Retina (tissue), 1 donor: Measurements from ENCODE around the gene ADARB1.

Source experiments
- DNase-seq: peaks from one replicate; pipeline ENCODE4 v3.0.0-alpha.2; 2016

Gene ADARB1

DNA sequence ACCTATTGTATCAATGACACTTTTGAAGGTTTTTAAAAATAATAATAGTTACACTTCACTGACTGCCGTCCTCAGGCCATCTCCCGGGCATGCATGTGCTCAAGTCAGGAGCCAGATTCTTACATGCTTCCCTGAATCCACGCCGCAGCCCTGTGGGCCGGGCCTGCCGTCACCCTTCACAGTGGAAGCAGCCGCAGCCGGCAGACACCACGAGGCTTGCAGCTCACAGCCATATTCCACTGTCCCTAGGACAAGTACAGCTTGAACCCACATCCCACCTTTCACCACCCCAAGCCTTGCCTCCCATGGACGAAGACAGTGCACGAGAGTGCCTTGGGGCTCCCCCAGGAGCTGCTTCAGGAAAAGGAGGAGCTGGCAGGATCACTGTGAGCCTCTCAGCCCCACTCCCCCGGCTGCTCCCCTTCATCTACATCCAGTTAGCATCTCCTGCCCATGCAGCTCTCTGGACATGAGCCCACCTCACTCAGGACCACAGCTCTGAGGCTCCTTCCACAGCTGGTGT, 136.1 kb downstream of the ADARB1 start:
- no peak for DNase-seq

DNA sequence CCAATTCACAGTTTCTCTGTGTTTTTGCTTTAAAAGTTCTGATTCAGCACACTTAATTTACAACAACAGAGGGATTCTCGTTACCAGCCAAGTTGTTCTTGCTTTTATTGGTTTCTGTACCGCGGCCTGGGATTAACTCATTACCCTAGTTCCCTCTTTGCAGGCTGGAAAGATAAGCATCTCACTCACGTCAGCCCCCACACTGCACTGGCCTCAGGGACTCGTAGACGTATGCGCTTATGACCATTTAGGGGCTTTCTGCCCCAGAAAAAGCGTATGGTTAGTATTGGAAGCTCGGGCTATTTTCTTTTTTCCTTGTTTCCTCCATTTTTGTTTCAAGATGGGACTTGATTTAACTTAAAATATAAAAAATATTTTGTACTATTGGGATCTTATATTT, 137.3 kb downstream of the ADARB1 start:
- no peak for DNase-seq

DNA sequence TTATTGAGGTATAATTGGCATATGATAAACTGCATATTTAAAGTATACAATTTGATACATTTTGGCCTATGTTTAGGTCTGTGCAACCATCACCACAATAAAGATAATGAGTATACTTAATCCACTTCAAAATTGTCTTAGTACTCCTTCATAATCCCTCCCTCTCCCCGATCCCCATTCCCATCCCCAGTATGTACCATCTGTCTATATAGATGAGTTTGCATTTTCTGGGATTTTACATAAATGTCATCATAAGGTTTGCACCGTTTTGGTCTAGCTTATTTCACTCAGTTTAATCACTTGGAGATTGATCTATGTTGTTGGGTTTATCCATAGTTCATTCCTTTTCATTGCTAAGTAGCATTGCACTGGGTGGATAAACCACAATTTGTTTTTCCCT, 139.0 kb downstream of the ADARB1 start:
- no peak for DNase-seq

DNA sequence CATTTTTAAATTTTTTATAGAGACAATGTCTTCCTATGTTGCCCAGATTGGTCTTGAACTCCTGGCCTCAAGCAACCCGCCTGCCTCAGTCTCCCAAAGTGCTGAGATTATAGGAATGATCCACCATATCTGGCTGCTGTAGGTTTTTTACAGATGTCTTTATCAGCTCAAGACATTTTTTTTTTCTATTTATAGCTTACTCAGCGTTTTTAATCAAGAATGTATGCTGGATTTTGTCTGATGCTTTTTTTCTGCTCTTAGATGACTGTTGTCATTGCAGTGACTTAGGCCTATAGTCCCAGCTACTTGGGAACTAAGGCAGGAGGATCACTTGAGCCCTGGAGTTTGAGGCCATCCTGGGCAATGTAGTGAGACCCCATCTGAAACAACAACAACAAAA, 140.8 kb downstream of the ADARB1 start:
- DNase-seq: no peak

DNA sequence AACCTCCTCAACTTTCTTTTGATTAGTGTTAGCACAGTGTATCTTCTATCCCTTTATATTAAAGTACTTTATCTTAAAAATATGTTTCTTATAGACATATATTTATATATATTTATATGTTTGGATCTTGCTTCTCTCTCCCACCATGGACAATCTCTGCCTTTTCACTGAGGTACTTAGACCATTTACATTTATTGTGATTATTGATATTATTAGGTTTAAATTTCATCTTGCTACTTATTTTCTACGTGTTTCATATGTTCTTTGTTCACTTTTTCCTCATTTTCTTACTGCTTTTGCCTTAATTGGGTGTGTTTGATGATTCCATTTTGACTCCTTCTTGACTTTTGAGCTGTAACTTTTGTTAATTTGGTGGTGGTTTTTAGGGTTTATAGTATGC, 142.6 kb downstream of the ADARB1 start:
- no peak for DNase-seq

DNA sequence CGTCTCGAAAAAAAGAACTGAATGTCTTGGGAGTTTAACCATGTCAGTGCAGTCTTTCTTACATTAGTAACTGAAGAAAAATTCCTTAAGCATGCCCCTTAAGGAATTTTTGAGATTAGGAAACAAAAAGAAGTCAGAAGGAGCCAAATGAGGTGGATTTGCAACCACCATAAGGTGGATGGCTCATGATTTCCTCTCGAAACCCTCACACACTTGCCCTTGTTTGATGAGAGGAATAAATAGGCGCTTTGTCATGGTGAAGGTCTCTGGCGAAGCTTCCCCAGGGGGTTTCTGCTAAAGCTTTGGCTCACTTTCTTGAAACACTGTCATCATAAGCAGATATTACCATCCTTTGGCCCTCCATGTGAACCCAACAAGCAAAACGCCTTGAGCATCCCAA, 145.1 kb downstream of the ADARB1 start:
- no peak for DNase-seq

DNA sequence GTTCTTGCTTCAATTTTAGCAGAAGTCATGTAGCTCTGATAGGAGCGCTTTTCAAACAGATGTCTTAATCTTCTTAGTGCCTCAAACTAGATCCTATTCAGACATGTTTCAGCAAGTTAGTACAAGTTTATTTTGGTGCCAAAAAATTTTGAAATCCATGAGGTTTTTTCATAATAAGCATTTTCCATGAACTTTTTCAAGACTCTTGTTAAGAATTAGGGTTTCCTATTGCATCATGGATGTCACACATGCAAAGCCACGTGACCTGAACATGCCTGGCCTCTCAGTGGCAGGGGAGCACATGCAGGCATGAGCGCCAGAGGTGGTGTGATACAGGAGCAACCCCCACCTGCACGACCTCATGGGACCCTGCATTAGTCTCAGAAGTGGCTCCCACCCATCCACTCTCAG, 145.7 kb downstream of the ADARB1 start:
- no peak for DNase-seq

DNA sequence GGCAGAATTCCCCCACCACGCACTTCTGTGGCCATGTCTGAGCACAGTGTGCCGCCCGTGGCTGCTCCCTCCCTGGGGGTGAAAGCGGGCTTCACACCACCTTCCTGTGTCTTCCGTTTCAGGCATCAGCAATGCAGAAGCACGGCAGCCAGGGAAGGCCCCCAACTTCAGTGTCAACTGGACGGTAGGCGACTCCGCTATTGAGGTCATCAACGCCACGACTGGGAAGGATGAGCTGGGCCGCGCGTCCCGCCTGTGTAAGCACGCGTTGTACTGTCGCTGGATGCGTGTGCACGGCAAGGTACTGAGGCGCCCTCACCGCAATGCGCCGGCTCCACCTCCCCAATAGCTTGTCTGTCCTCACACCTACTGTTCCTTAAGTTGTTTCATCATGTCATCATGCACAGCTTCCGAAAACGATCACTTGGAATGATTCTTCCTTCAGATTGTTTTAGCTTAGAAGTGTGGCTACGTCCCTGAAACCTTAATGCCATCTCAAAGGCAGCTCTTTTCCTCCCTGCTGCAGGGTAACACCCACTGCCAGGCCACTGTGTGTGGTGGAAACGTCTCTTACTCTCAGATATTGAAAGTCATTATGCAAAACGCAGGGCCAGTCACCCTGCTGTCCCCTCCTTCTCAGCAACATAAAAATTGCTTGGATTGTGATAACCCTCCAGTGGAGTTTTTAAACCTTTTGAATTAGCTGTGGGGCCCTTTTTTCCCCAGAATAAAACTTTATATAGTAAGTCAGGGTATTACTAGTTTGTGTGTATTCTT, 146.5 kb downstream of the ADARB1 start:
- DNase-seq: no peak

DNA sequence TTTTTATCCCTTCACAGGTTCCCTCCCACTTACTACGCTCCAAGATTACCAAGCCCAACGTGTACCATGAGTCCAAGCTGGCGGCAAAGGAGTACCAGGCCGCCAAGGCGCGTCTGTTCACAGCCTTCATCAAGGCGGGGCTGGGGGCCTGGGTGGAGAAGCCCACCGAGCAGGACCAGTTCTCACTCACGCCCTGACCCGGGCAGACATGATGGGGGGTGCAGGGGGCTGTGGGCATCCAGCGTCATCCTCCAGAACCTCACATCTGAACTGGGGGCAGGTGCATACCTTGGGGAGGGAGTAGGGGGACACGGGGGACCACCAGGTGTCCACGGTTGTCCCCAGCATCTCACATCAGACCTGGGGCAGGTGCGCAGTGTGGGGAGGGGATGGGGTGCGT, 147.6 kb downstream of the ADARB1 start:
- no peak for DNase-seq

DNA sequence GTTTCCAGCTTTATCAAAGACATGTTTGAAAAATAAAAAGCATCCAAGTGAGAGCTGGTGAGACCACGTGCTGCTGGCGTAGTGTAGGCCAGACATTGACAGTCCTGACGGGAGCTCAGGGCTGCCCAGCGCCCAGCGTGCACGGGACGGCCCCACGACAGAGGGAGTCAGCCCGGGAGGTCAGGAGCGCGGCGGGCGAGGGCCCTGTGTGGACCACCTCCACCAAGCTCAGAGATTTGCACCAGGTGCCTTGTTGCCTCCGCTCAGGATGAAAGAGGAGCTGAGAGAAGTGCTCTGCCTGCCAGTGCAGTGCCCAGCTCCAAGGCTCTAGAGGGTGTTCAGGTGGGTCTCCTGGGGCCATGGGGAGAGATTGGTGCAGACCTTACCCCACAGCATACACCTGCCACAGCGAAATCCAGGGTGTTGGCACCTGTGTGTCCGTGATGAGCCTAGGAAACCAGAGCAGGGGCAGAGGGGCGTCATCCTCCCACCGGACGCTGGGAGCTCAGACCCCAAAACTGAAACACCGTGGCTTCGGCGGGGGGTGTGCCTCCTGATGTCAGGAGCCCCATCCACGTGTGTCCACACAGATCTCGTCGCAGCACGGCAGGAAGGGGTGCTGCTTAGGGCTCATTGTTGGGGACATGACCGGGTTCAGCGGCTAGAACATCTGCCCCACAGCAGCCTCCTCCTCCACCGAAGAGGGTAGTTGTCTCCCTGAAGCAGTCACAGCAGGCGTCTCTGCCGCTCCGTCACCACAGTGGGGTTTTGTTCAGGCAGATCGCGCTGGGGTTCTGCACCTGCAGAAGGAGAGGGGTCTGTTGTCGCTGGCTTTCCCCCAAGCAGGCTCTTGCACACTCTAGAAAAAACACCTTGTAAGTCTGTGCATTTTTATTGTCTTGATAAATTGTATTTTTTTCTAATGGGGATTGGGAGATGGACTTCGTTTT, 149.1 kb downstream of the ADARB1 start:
- no peak for DNase-seq

DNA sequence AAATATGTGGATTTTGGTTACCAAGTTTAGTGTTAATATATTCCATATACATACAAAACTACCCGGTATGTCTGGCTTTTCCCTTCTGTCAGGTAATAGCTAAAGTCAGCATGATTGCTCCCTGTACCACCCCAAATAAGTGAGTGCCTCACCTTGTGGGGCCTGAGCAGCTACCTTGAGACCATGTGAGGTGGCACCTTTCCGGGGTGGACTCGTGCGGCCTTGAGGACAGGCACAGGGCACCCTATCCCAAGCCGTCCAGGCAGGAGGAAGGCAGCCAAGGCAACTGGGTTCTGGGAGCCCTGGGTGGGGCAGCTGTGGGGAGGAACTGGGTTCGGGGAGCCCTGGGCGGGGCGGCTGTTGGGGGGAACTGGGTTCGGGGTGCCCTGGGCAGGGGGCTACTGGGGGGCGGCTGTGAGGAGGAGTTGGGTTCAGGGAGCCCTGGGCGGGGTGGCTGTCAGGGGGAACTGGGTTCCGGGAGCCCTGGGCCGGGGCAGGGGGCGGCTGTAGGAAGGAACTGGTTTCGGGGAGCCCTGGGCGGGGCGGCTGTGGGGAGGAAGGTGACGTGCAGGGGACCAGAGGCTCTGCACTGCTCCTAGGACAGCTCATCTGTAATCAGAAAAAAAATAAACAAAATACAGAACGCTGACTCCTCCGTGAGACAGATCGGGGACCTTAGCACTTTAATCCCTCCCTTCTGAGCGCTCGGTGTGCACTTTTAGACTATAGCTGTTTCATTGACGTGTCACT, 150.0 kb downstream of the ADARB1 start:
- no peak for DNase-seq

DNA sequence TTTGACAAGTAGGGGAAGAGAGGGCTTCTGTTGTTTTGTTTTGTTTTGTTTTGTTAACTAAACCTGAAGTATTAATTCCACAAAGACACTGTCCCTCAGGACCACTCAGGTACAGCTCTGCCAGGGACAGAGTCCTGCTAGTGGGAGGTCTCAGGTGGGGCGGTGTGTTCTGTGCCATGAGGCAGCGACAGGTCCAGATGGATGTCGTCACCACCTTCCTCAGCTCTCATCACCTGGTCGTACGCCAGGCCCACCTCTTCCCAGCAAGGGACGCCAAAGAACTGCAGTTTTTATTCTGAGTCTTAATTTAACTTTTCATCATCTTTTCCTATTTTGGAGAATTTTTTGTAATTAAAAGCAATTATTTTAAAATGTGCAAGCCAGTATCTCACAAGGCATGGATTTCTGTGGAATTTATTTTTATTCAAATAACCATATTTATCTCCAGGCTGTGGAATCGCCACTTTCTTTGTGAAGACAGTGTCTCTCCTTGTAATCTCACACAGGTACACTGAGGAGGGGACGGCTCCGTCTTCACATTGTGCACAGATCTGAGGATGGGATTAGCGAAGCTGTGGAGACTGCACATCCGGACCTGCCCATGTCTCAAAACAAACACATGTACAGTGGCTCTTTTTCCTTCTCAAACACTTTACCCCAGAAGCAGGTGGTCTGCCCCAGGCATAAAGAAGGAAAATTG, 150.8 kb downstream of the ADARB1 start:
- no peak for DNase-seq

DNA sequence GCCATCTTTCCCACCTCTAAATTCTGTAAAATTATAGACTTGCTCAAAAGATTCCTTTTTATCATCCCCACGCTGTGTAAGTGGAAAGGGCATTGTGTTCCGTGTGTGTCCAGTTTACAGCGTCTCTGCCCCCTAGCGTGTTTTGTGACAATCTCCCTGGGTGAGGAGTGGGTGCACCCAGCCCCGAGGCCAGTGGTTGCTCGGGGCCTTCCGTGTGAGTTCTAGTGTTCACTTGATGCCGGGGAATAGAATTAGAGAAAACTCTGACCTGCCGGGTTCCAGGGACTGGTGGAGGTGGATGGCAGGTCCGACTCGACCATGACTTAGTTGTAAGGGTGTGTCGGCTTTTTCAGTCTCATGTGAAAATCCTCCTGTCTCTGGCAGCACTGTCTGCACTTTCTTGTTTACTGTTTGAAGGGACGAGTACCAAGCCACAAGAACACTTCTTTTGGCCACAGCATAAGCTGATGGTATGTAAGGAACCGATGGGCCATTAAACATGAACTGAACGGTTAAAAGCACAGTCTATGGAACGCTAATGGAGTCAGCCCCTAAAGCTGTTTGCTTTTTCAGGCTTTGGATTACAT, 151.5 kb downstream of the ADARB1 start:
- DNase-seq: no peak

DNA sequence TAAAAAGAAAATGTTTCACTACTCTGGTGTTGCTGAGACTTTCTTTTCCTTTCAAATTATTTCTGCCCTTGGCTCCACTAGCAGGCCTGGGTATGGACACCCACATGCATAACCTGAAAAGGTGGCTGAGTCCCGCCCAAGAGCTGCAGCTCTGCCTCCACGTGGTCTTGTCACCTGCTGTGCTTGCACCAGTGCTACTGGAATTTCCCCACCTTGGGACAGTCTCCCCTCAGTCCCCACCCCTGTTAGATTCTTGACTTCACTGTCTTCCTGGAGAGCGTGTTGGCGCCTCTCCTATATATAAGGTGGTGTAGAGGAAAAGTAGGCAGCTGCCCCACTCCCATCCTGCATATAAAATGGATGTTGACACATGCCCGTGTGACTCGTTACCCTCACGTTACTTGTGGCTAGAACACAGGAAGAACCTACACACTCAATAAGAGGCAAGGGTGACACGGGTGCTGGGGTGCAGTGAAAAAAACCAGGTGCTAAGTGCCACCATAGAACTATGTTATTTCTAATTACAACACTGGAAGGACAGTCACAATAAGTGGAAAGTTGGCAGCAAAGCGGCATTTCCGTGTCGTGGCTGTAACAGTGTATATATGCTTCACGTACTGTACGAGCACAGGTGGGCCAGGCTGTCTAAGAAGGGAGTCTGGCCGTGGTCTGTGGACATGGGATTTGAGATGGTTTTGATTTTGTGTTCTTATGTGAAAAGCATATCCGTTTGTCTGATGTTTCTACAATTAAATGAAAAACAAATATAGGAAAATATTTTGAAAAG, 152.4 kb downstream of the ADARB1 start:
- no peak for DNase-seq

DNA sequence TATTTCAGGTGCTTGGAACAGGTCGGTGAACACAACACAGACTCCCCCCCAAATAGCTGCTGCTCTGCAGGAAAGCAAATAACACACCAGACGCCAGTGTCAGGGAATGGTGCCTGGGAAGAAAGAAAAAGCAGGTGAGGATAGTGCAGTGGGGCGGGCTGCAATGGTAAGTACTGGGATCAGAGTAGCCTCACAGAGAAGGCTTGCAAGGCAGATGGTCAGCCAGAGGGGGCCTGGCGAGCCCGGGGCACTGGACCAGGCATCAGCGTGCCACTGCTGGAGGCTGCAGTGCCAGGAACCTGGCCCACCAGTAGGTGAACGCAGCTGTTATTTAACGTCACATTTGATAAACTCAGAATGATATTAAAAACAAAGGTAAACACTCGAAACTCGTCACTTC, 153.4 kb downstream of the ADARB1 start:
- DNase-seq: no peak

DNA sequence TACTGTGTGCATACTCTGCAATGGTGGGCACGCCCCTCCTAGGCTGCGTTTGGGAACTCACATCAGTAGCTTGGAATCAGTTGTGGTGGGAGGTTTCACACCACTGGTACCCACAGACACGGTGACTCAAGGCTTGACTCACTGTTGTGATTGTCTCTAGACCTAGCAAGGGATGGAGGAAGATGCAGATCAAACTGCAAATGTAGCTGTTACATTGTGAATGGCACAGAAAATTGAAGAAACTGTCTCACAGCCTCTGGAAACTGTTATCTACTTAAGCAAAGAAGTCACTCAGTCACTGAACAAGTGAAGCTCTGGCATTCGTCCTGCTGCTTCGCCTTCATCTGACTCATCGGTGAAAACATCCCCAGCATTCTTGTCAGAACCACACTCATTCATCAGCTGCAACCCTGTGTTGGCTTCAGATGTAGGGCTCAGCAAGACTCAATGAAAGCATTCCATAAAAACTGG, 153.8 kb downstream of the ADARB1 start:
- DNase-seq: no peak

DNA sequence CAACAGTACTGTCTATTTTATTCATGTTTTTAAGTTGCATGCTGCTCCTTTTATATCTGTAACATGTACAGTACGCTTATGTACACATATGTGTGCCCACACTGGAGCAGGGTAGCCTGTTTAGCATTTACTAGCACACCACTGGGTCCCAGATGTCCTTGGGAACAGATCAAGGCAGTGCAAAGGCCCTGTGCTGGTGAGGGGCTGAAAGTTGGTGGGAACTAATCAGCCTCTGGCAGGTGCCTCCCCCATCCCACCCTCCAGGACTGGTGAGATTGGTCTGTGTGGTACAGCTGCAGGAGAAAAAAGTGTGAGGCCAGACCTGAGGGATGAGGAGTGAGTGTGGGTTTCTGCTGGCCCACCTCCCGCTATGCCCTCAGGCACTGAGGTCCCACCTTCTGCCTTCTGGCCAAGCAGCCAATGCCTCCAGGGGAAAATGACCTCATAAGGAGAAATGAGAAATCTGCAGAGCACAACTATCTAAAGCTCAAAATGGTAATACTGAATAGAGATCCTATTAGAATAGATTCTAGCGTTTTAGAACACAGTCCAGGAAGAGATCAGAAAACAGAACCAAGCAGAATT, 154.4 kb downstream of the ADARB1 start:
- no peak for DNase-seq

DNA sequence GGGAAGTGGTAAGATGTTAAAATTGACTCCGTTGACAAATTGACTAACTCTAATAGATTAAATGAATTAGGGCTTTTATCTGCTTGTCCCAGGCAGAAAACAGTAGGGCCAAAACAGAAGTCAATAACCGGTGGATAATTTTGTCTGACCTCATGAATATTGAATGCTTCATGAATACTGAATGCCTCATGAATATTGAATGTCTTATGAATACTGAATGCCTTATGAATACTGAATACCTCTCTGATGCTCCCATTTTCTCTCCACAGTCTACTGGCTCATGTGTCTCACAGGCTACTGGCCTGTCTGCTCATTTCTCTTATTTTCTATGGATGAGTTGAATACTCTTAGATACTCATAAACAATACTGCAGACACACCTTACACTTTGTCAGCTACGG, 157.3 kb downstream of the ADARB1 start:
- no peak for DNase-seq

DNA sequence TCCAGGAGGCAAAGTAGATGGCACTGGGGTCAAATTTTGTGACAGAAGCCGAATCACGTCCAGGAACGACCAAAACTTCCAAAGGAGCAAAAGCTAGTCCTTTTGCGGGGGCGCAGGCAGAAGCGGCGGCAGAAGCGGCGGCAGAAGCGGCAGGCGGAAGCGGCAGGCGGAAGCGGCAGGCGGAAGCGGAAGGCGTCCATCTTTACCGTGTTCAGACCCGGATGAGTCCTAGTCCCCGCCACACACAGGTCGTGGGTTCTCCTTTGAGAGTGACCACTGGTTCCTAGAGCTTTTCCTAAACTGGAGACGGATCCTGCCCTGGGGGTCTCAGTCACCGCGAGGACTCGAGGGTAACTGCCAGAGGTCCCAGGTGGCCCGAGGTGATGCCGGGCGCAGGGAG, 159.7 kb downstream of the ADARB1 start:
- DNase-seq: no peak

DNA sequence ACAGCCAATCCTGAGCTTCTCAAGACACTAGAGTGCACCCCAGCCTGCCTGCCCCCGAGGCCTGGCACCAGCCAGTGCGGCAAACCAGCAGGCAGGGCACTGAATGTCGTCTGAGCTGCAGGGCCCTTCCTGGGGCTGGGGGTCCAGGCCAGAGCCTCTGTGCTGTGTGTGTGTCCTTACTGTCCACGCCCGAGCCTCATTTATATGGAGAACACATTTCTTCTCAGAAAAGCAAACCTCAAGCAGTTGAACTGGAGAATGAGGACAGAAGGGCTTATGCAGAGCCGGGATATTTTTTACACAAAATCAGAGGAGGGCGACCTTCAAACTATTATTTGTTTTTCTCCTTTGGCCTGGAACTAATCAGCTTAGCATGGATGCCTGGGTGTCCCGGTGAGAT, 160.6 kb downstream of the ADARB1 start:
- DNase-seq: peak; percentile 63

DNA sequence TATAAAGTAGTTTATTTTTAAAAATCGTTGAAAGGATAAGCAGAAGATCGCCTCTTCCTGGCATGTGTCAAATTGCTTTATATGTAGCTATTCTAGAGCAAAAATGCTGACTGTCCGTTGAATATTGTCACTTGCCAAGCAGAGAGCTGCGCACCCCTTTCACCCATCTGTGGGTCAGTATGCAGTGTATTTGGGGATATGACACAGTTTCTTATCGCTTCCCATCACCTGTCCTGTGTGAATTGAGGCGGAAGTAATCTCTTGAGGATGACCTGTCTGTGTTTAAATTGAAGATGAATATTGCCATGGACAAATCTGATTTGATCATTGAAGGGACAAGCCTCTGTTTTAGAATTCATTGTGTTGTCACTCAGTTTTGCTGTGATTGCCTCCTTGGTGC, 161.1 kb downstream of the ADARB1 start:
- DNase-seq: no peak
